ENCODE results near the gene EFEMP1.
"Not testable (repeated sequence)": the region's sequence is repeated elsewhere in the genome, so short reads cannot be mapped to it uniquely, and the experiment has no call there.

The EFEMP1 gene

DNA sequence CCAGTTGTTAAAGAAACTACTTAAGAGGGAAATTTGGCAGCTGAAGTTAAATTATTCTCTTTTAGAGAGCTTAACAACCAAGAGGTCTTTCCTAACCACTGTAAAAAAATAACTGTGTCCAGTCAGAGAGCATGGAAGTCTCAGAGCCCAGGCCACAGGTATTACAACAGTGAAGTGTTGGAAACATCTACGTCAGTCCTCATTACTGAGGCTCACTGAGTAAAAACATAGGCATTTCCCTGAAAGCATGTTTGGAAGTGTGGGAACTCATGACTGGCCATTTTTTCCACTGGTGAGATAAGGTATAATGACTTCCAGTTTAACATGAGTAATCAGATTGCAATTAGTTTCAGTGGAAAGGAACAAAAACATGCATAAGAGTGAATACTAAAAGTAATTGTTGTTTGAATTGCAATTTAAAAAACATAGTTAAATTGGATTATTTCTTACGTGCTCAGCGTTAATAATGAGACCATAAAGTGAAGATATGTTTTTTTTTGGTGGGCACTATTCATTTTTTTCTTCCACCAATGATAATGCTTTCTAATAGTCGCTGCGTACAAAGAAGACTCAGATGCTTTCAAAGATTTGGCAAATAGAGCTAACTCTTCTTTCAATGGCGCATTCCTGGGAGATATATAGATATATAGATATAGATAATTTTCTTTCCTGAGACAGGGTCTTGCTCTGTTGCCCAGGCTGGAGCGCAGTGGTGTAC is 60.8 kb downstream of the EFEMP1 start:
- DNase-seq: no peak

DNA sequence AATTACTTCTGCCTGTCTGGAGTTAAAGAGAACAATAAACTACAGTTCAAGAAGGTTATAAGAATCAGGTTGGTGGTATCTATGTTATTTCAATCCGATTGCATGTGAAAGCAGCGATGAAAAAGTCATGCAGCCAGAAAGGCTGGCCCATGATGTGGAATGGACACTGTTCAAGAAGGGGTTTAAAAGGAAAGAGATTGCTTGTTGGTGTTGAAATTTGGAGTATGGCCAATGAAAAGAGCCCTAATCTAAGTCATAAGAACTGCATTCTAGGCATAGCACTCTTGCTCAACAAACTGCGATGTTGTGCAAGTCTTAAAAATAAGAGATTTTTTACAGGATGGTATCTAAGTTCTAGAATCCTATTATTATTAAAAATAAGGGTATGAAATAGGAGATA is 61.3 kb downstream of the EFEMP1 start:
- DNase-seq: no peak

GRCh38 chr2:55861733-55862132 is 61.8 kb downstream of the EFEMP1 start:
- no peak for DNase-seq

DNA sequence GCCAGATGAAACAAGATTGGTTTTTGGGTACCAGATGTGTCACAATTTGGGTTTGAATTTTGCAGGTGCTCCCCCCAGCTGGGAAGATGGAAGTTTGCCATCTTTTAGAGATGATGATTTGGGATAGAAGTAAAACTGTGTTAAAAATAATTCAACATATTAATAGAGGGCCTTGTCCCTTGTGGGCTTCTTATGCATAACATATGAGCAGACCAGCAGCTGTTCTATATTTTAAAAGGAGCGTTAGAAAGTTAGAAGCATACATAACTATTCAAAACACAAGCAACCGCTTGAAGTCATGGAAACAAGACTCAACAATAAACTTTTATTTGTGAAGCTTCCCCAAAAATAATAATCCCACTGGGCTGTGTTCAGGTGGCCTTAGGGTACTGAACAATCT is 62.8 kb downstream of the EFEMP1 start:
- peak; percentile 55 for DNase-seq

GRCh38 chr2:55859875-55860274 is 63.7 kb downstream of the EFEMP1 start:
- DNase-seq: no peak

- no peak for DNase-seq
Observed at GRCh38 chr2:55857766-55858165, 65.8 kb downstream of the EFEMP1 start.

DNA sequence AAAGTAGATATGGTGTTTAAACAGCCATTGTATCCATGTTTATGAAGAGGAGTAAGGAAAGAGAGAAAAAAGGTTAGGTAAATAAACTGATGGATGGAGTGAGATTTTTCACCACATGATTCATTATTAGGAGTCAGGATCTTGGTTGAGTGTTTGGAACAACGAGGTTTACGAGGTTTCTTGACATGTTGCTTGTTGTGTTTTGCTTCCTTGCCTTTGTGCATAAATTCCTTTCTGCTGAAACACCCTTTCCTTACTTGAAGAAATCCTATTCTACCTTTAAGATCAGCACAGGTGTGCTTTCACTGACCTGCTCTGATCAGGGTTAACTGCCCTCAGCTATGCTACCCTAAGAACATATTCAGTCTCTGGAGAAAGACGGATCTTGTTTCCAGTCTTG is 66.6 kb downstream of the EFEMP1 start:
- DNase-seq: no peak

- DNase-seq: no peak
Observed at GRCh38 chr2:55848096-55848495, 75.5 kb downstream of the EFEMP1 start.

DNA sequence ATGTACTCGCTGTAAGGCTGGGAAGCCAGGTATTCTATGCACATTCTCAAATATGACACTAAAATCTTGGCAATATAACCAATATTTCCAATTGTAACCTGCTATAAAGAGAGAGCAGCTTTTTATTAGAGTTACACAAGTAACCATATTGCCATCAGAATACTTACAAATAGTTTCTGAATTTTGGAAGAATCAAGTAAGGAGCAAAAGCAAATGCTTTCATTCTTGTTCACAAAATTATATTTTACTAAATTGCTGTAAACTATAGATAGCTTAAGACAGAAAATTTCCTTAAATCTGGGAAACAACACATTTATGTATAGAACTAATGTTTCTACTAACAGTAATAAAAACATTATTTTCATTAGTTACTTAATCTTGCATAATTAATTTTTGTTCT is 77.2 kb downstream of the EFEMP1 start:
- no peak for DNase-seq

GRCh38 chr2:55844986-55845385 is 78.6 kb downstream of the EFEMP1 start:
- DNase-seq: no peak

- DNase-seq: no peak
Observed at GRCh38 chr2:55843994-55844345, 79.6 kb downstream of the EFEMP1 start.

DNA sequence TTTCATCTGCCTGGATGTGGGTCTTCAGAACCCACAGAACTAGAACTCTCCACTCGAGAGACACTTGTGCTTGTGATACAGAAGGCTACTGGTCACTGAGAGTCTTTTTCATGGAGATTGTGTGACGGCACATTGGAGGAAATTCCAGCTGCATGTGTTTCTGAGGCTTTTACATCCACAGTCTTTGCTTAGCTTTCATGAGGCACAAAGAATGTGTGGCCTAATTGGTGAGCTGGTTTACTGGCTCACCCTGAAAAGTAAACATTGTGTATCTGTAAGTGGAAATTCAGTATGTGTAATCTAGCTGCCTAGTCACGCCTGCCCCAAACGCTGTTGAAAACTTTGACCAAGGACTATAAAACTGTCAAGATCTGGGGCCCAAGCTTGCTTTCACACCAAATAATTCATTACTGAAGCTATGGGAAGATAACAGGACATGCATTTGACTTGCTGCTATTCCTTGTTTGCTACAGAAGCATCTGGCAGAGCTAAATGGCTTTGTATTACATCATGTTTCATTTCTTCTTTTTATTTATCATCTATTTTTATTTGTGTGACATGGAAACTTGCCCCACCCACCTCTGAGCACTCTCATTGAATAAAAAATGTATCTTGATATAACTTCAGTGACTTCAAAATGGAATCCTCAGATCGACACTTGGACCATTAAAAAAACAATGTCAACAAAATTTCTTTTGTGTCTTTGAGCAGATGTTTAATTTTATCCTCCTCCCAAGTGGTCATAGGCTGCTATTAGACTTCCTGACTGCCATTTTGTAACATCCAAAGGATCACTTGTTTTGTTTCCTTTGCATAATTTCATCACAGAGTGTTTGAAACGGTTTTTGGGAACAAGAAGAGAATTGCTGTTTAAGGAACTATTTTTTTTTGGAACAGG is 80.2 kb downstream of the EFEMP1 start:
- DNase-seq: no peak

- no peak for DNase-seq
Observed at GRCh38 chr2:55842046-55842445, 81.5 kb downstream of the EFEMP1 start.

- DNase-seq: no peak
Observed at GRCh38 chr2:55840460-55840859, 83.1 kb downstream of the EFEMP1 start.

- DNase-seq: no peak
Observed at GRCh38 chr2:55839182-55839819, 84.3 kb downstream of the EFEMP1 start.

DNA sequence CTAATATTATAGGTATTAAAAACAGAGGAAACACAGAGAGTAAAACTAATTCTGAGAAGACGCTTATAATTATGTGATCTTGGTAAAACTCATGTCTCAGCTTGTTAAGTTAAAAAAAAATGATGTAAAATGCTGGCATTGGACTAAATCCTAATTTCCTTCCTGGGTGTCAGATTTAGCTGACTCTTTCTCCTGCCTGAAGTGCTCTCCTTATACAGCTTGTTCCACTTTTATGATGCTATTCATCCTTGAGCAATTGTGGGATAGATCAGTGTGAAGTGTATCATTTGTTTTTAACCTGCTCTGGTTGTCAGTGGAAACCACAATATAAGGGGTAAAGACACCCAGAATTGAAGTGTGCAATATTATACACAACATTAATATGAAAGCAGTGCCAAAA is 84.9 kb downstream of the EFEMP1 start:
- DNase-seq: no peak

DNA sequence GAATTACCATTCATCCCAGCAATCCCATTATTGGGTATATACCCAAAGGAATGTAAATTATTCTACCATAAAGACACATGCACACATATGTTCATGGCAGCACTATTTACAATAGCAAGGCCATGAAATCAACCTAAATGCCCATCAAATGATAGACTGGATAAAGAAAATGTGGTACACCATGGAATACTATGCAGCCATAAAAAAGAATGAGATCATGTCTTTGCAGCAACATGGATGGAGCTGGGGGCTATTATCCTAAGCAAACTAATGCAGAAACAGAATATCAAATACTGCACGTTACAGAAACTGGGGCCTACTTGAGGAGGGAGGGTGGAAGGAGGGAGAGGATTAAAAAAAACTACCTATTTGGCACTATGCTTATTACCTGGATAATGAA is 85.5 kb downstream of the EFEMP1 start:
- DNase-seq: not testable (repeated sequence)

DNA sequence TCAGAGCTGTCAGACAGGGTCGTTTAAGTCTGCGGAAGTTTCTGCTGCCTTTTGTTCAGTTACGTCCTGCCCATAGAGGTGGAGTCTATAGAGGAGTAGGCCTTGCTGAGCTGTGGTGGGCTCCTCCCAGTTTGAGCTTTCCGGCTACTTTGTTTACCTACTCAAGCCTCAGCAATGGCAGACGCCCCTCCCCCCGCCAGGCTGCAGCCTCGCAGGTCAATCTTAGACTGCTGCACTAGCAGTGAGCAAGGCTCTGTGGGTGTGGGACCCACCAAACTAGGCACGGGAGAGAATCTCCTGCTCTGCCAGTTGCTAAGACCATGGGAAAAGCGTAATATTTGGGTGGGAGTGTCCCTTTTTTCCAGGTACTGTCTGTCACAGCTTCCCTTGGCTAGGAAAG is 86.5 kb downstream of the EFEMP1 start:
- no peak for DNase-seq

DNA sequence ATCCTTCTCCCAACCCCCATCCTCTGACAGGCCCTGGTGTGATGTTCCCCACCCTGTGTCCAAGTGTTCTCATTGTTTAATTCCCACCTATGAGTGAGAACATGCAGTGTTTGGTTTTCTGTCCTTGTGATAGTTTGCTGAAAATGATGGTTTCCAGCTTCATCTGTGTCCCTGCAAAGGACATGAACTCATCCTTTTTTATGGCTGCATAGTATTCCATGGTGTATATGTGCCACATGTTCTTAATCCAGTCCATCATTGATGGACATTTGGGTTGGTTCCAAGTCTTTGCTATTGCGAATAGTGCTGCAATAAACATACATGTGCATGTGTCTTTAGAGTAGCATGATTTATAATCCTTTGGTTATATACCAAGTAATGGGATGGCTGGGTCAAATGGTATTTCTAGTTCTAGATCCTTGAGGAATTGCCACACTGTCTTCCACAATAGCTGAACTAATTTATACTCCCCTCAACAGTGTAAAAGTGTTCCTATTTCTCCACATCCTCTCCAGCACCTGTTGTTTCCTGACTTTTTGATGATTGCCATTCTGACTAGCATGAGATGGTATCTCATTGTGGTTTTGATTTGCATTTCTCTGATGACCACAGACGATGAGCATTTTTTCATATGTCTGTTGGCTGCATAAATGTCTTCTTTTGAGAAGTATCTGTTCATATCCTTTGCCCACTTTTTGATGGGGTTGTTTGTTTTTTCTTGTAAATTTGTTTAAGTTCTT is 91.7 kb downstream of the EFEMP1 start:
- DNase-seq: not testable (repeated sequence)

GRCh38 chr2:55827855-55828254 is 95.7 kb downstream of the EFEMP1 start:
- no peak for DNase-seq

DNA sequence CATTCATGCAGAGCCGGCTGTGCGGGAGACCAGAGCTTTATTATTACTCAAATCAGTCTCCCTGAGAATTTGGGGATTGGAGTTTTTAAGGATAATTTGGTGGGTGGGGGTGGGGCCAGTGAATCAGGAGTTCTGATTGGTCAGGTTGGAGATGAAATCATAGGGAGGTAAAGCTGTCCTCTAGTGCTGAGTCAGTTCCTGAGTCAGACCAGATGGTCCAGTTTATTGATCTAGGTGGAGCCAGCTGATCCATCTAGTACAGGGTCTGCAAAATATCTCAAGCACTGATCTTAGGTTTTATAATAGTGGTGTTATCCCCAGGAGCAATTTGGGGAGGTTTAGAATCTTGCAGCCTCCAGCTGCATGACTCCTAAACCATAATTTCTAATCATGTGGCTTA is 96.2 kb downstream of the EFEMP1 start:
- DNase-seq: not testable (repeated sequence)

DNA sequence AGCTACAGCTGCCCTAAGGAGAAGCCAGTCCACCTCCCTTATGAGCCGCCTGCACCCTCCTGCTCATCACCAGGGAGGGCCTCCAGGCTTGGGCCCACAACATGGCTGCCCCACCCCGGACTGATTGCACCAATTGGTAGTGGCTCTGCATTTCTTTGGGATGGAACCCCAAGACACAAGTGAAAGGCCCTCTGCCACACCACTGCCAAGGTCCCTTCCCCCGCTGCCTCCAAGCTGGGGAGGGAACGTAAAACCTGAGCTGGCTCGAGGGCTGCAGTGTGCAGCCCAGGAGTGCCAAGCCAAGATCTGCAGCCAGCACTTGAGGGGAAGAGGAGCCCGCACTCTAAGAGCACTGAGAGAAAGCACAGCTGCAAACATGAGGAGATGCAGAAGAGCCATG is 97.3 kb downstream of the EFEMP1 start:
- no peak for DNase-seq

- DNase-seq: no peak
Observed at GRCh38 chr2:55824551-55825096, 99.0 kb downstream of the EFEMP1 start.

Measured in left hindlimb (tissue), 1 donor.